ENCODE measurements around the gene NKX1-1.

Gene NKX1-1

DNA sequence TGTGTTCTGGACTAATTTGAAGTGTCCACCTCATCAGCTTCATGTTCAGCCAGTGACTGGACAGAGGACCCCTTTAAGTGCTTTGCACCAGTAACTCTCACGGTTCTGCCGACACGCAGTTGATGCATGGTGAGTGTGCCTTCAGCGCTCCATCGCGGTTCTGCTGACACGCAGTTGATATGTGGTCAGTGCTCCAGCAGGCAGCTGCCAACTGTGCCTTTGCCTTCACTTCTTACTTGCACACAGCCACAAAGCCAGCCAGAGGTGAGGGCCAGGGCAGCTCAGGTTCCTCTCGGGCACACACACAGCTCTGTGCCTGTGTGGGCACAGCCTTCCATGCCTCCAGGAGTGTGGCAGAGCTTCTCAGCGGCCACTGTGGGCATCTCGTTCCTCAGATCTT, 12.4 kb downstream of the NKX1-1 start:
- TF ChIP-seq POLR2AphosphoS5 (IDR thresholded peaks at IDR 0.05; ENCODE audit: low read depth, low read length) (no peak), SIN3A (IDR thresholded peaks at IDR 0.05; ENCODE audit: borderline replicate concordance, insufficient read depth, low read length) (no peak), TAF1 (IDR thresholded peaks at IDR 0.05; ENCODE audit: borderline replicate concordance, insufficient read depth, low read length) (no peak), FOXP2 (optimal IDR thresholded peaks at IDR 0.05; ENCODE audit: borderline replicate concordance, extremely low read depth, extremely low read length, insufficient read depth) (no peak)
- TF ChIP-seq, protein P1, sequence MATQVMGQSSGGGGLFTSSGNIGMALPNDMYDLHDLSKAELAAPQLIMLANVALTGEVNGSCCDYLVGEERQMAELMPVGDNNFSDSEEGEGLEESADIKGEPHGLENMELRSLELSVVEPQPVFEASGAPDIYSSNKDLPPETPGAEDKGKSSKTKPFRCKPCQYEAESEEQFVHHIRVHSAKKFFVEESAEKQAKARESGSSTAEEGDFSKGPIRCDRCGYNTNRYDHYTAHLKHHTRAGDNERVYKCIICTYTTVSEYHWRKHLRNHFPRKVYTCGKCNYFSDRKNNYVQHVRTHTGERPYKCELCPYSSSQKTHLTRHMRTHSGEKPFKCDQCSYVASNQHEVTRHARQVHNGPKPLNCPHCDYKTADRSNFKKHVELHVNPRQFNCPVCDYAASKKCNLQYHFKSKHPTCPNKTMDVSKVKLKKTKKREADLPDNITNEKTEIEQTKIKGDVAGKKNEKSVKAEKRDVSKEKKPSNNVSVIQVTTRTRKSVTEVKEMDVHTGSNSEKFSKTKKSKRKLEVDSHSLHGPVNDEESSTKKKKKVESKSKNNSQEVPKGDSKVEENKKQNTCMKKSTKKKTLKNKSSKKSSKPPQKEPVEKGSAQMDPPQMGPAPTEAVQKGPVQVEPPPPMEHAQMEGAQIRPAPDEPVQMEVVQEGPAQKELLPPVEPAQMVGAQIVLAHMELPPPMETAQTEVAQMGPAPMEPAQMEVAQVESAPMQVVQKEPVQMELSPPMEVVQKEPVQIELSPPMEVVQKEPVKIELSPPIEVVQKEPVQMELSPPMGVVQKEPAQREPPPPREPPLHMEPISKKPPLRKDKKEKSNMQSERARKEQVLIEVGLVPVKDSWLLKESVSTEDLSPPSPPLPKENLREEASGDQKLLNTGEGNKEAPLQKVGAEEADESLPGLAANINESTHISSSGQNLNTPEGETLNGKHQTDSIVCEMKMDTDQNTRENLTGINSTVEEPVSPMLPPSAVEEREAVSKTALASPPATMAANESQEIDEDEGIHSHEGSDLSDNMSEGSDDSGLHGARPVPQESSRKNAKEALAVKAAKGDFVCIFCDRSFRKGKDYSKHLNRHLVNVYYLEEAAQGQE (IDR thresholded peaks at IDR 0.05; ENCODE audit: insufficient read depth in 1 of 2, low read depth in 2 of 2, low read length in 2 of 2), result no peak

DNA sequence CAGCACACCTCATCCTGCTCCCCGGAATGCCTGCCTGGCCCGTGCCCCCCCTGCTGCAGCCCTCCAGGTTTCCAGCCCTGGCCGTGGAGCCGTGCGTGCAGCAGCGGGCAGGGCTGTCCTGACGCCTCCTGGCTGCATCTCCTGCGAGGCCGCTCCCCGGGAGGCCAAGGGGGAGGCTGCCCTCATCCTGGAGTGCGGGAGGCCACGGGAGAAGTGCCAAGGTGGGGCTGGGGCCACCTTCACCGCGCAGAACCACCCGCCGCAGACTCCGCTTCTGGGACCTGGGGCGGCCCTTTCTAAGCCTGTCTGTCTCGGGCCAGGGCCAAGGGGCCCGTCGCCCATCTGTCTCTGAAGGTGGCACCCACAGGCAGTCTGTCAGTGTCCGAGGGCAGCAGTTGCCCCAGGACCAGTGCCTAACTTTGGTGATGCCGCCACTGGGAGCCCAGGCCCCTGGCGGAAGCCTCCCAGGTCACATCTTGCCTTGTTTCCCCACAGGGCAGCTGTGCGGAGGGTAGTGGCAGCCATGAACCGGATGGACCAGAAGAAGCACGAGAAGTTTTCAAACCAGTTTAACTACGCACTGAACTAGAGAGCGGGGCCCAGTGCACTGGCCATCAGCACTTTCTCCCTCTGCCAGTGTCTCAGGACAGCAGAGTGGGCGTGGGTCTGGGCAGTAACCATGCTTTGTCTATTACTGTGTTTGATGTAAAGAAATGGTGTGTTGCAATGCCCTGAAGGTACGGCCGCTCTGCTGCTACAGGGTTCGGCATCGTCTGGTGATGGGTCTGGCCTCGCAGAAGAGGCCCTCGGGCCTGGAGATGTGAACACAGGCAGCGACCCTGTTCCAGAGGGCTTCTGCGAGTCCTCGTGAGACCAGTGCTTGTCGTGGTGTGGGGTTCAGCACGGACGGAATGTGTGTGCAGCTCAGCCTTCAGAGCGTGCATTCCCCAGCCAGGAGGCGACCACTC, 20.6 kb downstream of the NKX1-1 start:
- TF ChIP-seq FOXP2 (optimal IDR thresholded peaks at IDR 0.05; ENCODE audit: borderline replicate concordance, extremely low read depth, extremely low read length, insufficient read depth) (no peak), POLR2AphosphoS5 (IDR thresholded peaks at IDR 0.05; ENCODE audit: low read depth, low read length) (no peak), TAF1 (IDR thresholded peaks at IDR 0.05; ENCODE audit: borderline replicate concordance, insufficient read depth, low read length) (no peak), SIN3A (IDR thresholded peaks at IDR 0.05; ENCODE audit: borderline replicate concordance, insufficient read depth, low read length) (no peak)
- TF ChIP-seq, protein P1 (IDR thresholded peaks at IDR 0.05; ENCODE audit: insufficient read depth in 1 of 2, low read depth in 2 of 2, low read length in 2 of 2), result no peak

DNA sequence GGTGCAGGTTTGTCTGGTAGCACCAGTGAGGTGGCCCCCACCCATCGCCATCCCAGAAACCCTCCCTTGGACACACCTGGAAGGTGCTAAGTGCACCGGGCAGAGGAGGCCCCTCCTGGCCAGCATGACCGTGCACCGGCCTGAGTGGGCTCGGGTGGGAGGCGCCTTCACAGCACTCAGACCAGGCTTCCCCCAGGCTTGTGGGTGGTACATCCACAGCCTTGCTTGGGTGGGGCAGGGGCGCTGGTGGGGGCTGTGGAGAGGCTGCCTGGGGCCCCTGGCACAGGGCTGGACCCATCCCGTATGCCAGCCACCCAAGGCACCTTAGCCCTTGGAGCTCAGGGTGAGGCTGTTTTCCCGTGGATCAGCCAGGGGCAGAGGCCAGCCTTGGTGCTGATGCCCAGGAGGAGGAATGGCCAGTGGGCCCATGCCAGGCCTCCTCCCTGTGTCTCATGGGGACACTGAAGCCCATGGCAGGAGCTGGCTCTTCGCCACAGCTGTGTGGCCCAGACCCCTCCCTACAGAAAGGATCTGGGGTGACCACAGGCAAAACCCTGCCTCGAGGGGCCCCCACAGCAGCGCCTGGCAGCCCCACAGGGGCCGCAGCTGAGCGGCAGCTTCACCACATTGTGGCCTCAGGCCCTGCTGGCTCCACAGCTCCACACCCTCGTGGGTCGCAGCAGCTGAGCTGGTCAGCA, 21.4 kb downstream of the NKX1-1 start:
- TF ChIP-seq TAF1 (IDR thresholded peaks at IDR 0.05; ENCODE audit: borderline replicate concordance, insufficient read depth, low read length) (no peak), SIN3A (IDR thresholded peaks at IDR 0.05; ENCODE audit: borderline replicate concordance, insufficient read depth, low read length) (no peak), FOXP2 (optimal IDR thresholded peaks at IDR 0.05; ENCODE audit: borderline replicate concordance, extremely low read depth, extremely low read length, insufficient read depth) (no peak), POLR2AphosphoS5 (IDR thresholded peaks at IDR 0.05; ENCODE audit: low read depth, low read length) (no peak)
- TF ChIP-seq, protein P1 (IDR thresholded peaks at IDR 0.05; ENCODE audit: insufficient read depth in 1 of 2, low read depth in 2 of 2, low read length in 2 of 2), result no peak

DNA sequence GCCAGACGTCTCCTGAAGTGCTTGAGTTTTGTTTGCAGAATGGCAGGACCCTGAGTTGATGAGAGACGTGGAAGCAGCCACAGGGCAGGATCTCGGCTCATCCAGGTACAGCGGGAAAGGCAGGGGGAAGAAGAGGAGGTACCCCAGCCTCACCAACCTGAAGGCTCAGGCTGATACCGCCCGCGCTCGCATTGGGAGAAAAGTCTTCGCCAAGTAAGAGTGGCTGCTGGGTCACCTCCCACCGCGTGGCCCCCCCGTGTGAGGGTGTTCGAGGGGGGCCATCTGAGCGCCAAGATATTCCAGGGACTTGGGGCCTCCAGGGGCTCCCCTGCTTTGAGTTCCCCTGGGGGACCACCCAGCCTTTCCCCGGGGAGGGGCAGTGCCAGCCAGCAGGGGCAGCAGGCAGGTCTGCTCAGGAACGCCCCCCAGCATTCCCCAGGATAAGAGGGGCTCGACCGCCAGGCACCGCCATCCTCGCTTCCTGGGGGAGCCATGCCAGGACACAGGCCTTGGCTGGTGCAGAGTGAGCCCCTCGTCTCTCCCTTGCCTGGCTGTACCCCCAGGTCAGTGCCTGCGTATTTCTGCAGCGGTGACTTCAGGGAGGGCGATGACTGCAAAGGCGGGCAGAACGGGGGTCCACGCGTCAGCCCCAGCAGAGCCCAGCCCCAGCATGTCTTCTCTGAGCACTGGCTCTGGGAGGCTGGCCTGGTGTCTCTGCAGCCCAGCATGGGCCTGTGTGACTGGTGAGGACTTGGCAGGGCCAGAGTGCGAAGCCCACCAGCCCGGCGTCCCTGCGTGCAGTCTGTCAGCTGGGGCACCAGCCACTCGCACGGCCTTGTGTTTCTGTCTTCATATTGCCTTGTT, 22.3 kb downstream of the NKX1-1 start:
- no peak for TF ChIP-seq TAF1 (IDR thresholded peaks at IDR 0.05; ENCODE audit: borderline replicate concordance, insufficient read depth, low read length)
- TF ChIP-seq POLR2AphosphoS5 (IDR thresholded peaks at IDR 0.05; ENCODE audit: low read depth, low read length), result no peak
- TF ChIP-seq, protein P1 (IDR thresholded peaks at IDR 0.05; ENCODE audit: insufficient read depth in 1 of 2, low read depth in 2 of 2, low read length in 2 of 2), result no peak
- TF ChIP-seq FOXP2 (optimal IDR thresholded peaks at IDR 0.05; ENCODE audit: borderline replicate concordance, extremely low read depth, extremely low read length, insufficient read depth), result no peak
- TF ChIP-seq SIN3A (IDR thresholded peaks at IDR 0.05; ENCODE audit: borderline replicate concordance, insufficient read depth, low read length), result no peak
